Caco-2 (cell line): ENCODE data around the gene PRSS53. TPM values are rescaled to one million over a fixed set of nuclear protein-coding genes. Genes with fewer than 3 reads are reported as not detected.

ENCODE experiments used
- BruUV-seq: library from RNA; stranded (reverse); fragments of 400-500 nt; replicated peaks from 2 replicates; lab custom pipeline; 2021; lab: Mats Ljungman, UMichigan
- CTCF ChIA-PET: fragments of 300-600 bp; sonication (Branson Sonifier 250); formaldehyde crosslinking; loops from one replicate; lab custom pipeline; 2022; ENCODE audit warnings: antibody characterized with exemption; lab: Charles Lee
- POLR2A ChIA-PET: fragments of 300-600 bp; sonication (Branson Sonifier 250); formaldehyde crosslinking; loops from one replicate; lab custom pipeline; 2022; ENCODE audit warnings: antibody characterized with exemption; lab: Charles Lee
- DNase-seq, 2 experiments: peaks; one replicate each; pipeline versions ENCODE4 v3.0.0 to v3.0.0-alpha.2; 2020 to 2022
- H3K27me3 ChIP-seq: replicated peaks from 2 replicates; pipeline ENCODE4 v1.6.0; 2011; ENCODE audit warnings: low read length; ENCODE audit not compliant: control insufficient read depth, insufficient read depth
- H3K36me3 ChIP-seq: 2 replicates; pipeline ENCODE4 v1.5.1; 2011; ENCODE audit warnings: low read length; ENCODE audit not compliant: control insufficient read depth, insufficient read depth
- H3K4me1 ChIP-seq: fragments of 250-450 bp; sonication (Bioruptor Pico); 2 replicates; pipeline ENCODE4 v1.5.1; 2020; ENCODE audit warnings: mild to moderate bottlenecking
- H3K4me3 ChIP-seq: 2 replicates; pipeline ENCODE4 v1.5.1; 2011; ENCODE audit warnings: low read depth, mild to moderate bottlenecking, control low read depth, low read length
- H3K9me3 ChIP-seq: fragments of 250-450 bp; sonication (Bioruptor Pico); 2 replicates; pipeline ENCODE4 v1.5.1; 2020; ENCODE audit warnings: mild to moderate bottlenecking, moderate library complexity
- H3K27ac Mint-ChIP-seq: one replicate; pipeline ENCODE4 v1.8.0; 2022; ENCODE audit warnings: mixed read lengths; ENCODE audit not compliant: unreplicated experiment
- H3K27me3 Mint-ChIP-seq: one replicate; pipeline ENCODE4 v1.8.0; 2022; ENCODE audit warnings: mixed read lengths; ENCODE audit not compliant: insufficient read depth, unreplicated experiment
- H3K36me3 Mint-ChIP-seq: one replicate; pipeline ENCODE4 v1.8.0; 2022; ENCODE audit warnings: mild to moderate bottlenecking, mixed read lengths; ENCODE audit not compliant: insufficient read depth, unreplicated experiment
- H3K4me1 Mint-ChIP-seq: one replicate; pipeline ENCODE4 v1.8.0; 2022; ENCODE audit warnings: low read depth, mixed read lengths; ENCODE audit not compliant: unreplicated experiment
- H3K4me3 Mint-ChIP-seq: one replicate; pipeline ENCODE4 v1.8.0; 2022; ENCODE audit warnings: mild to moderate bottlenecking, moderate library complexity, mixed read lengths; ENCODE audit not compliant: unreplicated experiment
- H3K9me3 Mint-ChIP-seq: one replicate; pipeline ENCODE4 v1.8.0; 2022; ENCODE audit warnings: mixed read lengths; ENCODE audit not compliant: unreplicated experiment
- CTCF ChIP-seq, 2 experiments: fragments of 200-600 bp in 1 of 2; IDR thresholded peaks; 1 replicate in 1 of 2; 2 replicates in 1 of 2; pipeline versions ENCODE4 v1.5.1 to v1.8.0; 2011 to 2022; ENCODE audit warnings: antibody characterized with exemption in 1 of 2, control low read depth in 1 of 2, inconsistent platforms in 1 of 2, low read depth in 1 of 2, low read length in 1 of 2, mild to moderate bottlenecking in 1 of 2, moderate library complexity in 1 of 2; ENCODE audit not compliant: insufficient read depth in 1 of 2, severe bottlenecking in 1 of 2, unreplicated experiment in 1 of 2
- intact Hi-C: fragments of 100-400 bp; cut with micrococcal nuclease; formaldehyde crosslinking; loops from one replicate; pipeline ENCODE4 v1.10.0; 2022; ENCODE audit not compliant: unreplicated experiment
- total RNA-seq: library from RNA; stranded (reverse); gene quantifications from 2 replicates; pipeline ENCODE4 v1.2.3, GENCODE V29; 2022

Gene PRSS53
- total RNA-seq, 1 experiment from 2014 or later: 1.8 TPM

GRCh38 chr16:31128711-31129567 lies 40.2 kb upstream of the PRSS53 start:
- no peak for TF ChIP-seq CTCF (IDR thresholded peaks at IDR 0.05; ENCODE audit: insufficient read depth in 1 of 2, low read depth in 1 of 2, low read length in 1 of 2, severe bottlenecking in 1 of 2, unreplicated experiment in 1 of 2)
- no peaks in the 10 kb centered on the region for H3K9me3 ChIP-seq
- BruUV-seq: no TSS peak
- Mint-ChIP-seq H3K27ac (peak overlapping the region; percentile 75), H3K27me3 (no peaks in the 10 kb centered on the region), H3K4me3 (no peak overlapping the region), H3K36me3 (peaks cover 45% of the 10 kb centered on the region), H3K4me1 (peaks cover 32% of the 10 kb centered on the region), H3K9me3 (no peaks in the 10 kb centered on the region)
- H3K4me1 ChIP-seq: peaks cover 37% of the 10 kb centered on the region
- H3K4me3 ChIP-seq: no peak overlapping the region
- POLR2A ChIA-PET: interaction anchor here (3.2 to 3.9 kb wide), 2 partner anchors 11 to 13 kb away, joined by 20 to 24 read pairs; partner anchors contain the start of gene KAT8
- no peak for DNase-seq
- intact Hi-C loops: no loop called here
- no peaks in the 10 kb centered on the region for H3K27me3 ChIP-seq
- CTCF ChIA-PET: interaction anchor here (1.1 to 2.8 kb wide), 2 partner anchors 13 to 14 kb away, joined by 3 to 30 read pairs; no protein-coding TSS in a partner anchor
- H3K36me3 ChIP-seq: peaks cover 6% of the 10 kb centered on the region

- Histone ChIP-seq H3K36me3 (0 out of 2 replicates have a peak, but pooled peaks cover 2% of the 10 kb centered on the region), H3K4me1 (peaks cover 20% of the 10 kb centered on the region), H3K9me3 (no peaks in the 10 kb centered on the region), H3K4me3 (no peak overlapping the region), H3K27me3 (no peaks in the 10 kb centered on the region)
- Mint-ChIP-seq H3K9me3 (no peaks in the 10 kb centered on the region), H3K4me3 (no peak overlapping the region), H3K36me3 (peaks cover 32% of the 10 kb centered on the region), H3K27me3 (no peaks in the 10 kb centered on the region), H3K4me1 (peaks cover 15% of the 10 kb centered on the region), H3K27ac (no peak overlapping the region)
- CTCF ChIA-PET: interaction anchor here (1.1 kb wide), 1 partner anchor 10 kb away, joined by 4 read pairs; the partner anchor contains the start of gene KAT8
- no peak for TF ChIP-seq CTCF (IDR thresholded peaks at IDR 0.05; ENCODE audit: insufficient read depth in 1 of 2, low read depth in 1 of 2, low read length in 1 of 2, severe bottlenecking in 1 of 2, unreplicated experiment in 1 of 2)
- no peak for DNase-seq
- intact Hi-C loops: no loop called here
- BruUV-seq: no TSS peak
- POLR2A ChIA-PET: interaction anchor here (3.9 kb wide), 1 partner anchor 10 kb away, joined by 24 read pairs; the partner anchor contains the start of gene KAT8
Measured at GRCh38 chr16:31127182-31127581, 38.4 kb upstream of the PRSS53 start.

DNA sequence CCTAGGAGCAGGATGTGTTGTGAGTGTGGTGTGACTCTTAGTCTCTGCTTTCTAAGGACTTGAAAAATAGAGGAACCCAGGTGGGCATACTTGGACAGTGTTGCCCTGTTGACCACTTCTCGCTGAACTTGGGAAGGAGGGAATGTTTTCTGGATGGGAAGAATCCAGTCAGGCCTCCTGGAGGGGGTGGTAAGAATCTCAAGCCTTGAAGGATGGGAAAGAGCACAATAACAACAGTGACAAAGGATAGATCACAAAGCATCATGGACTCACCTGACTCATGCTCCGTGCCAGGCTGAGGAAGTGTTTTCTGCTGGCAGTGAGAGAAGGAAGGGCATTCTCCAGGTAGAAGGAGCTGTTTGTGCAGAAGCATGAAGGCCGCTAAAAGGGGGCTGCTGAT lies 37.1 kb upstream of the PRSS53 start:
- no peaks in the 10 kb centered on the region for H3K36me3 ChIP-seq
- peaks cover 32% of the 10 kb centered on the region for H3K36me3 Mint-ChIP-seq
- H3K27ac Mint-ChIP-seq: no peak overlapping the region
- POLR2A ChIA-PET: interaction anchor here (3.9 kb wide), 1 partner anchor 8 kb away, joined by 24 read pairs; the partner anchor contains the start of gene KAT8
- H3K9me3 ChIP-seq: no peaks in the 10 kb centered on the region
- H3K4me1 Mint-ChIP-seq: peaks cover 7% of the 10 kb centered on the region
- no peak for DNase-seq
- intact Hi-C loops: no loop called here
- TF ChIP-seq CTCF (IDR thresholded peaks at IDR 0.05; ENCODE audit: insufficient read depth in 1 of 2, low read depth in 1 of 2, low read length in 1 of 2, severe bottlenecking in 1 of 2, unreplicated experiment in 1 of 2): no peak
- no peaks in the 10 kb centered on the region for H3K27me3 ChIP-seq
- H3K9me3 Mint-ChIP-seq: no peaks in the 10 kb centered on the region
- H3K4me1 ChIP-seq: peaks cover 7% of the 10 kb centered on the region
- no peak overlapping the region for H3K4me3 ChIP-seq
- CTCF ChIA-PET: interaction anchor here (1.1 to 1.9 kb wide), 2 partner anchors 8 to 16 kb away, joined by 4 to 11 read pairs; partner anchors contain the start of gene KAT8
- H3K4me3 Mint-ChIP-seq: no peak overlapping the region
- BruUV-seq: no TSS peak
- H3K27me3 Mint-ChIP-seq: no peaks in the 10 kb centered on the region
